GM20000 (cell line): ENCODE measurements around the gene RHOT2.

ENCODE experiments used
- DNase-seq: peaks from one replicate; pipeline ENCODE4 v3.0.0; 2012; ENCODE audit warnings: low spot score
- CTCF ChIP-seq: IDR thresholded peaks from 2 replicates; pipeline ENCODE4 v1.5.1; 2012; ENCODE audit warnings: mild to moderate bottlenecking, control low read depth; ENCODE audit errors: extremely low read depth, missing control alignments

RHOT2 gene

GRCh38 chr16:714558-715476 is 46.9 kb downstream of the RHOT2 start, which contains the start of gene METRN:
Gene METRN, plus strand, starts transcription at chr16:715118. Its CDS starts 172 bp downstream, at chr16:715290.
- no peak for TF ChIP-seq CTCF
- DNase-seq: peak; percentile 98

- DNase-seq: peak; percentile 69
- TF ChIP-seq CTCF: peak; percentile 31
Measured at GRCh38 chr16:715477-716199, 47.7 kb downstream of the RHOT2 start.

GRCh38 chr16:716200-716568 is 48.3 kb downstream of the RHOT2 start:
- no peak for DNase-seq
- no peak for TF ChIP-seq CTCF

- TF ChIP-seq CTCF: no peak
- no peak for DNase-seq
Measured at GRCh38 chr16:716768-717325, 48.9 kb downstream of the RHOT2 start.

- TF ChIP-seq CTCF: no peak
Measured at GRCh38 chr16:717450-718245, 49.7 kb downstream of the RHOT2 start.

GRCh38 chr16:718389-718788 is 50.5 kb downstream of the RHOT2 start:
- no peak for TF ChIP-seq CTCF

More at GRCh38 chr16:717450-718245, 49.7 kb downstream of the RHOT2 start:
- DNase-seq: no peak

More at GRCh38 chr16:718389-718788, 50.5 kb downstream of the RHOT2 start:
- DNase-seq: no peak
